Thymus (tissue), 11 donors: Measurements from ENCODE around the gene EPG5. TPM values are rescaled to one million over a fixed set of nuclear protein-coding genes. Genes with fewer than 3 reads are reported as not detected.

ENCODE experiments used
- DNase-seq, 9 donors: peaks; one replicate each; pipeline ENCODE4 v3.0.0-alpha.2; 2013; ENCODE audit warnings: low spot score in 9 of 9, low read depth in 6 of 9, missing footprints in 1 of 9
- H3K27ac ChIP-seq, 2 donors: one replicate each; pipeline ENCODE4 v1.5.1; 2013; ENCODE audit warnings: control low read depth in 1 of 2, low read depth in 1 of 2, low read length in 1 of 2, mild to moderate bottlenecking in 1 of 2, moderate library complexity in 1 of 2
- H3K27me3 ChIP-seq, 2 donors: one replicate each; pipeline ENCODE4 v1.5.1; 2013; ENCODE audit warnings: low read length in 1 of 2; ENCODE audit not compliant: control insufficient read depth in 2 of 2, insufficient read depth in 1 of 2
- H3K36me3 ChIP-seq, 2 donors: one replicate each; pipeline ENCODE4 v1.5.1; 2013; ENCODE audit warnings: low read length in 1 of 2, mild to moderate bottlenecking in 1 of 2, moderate library complexity in 1 of 2; ENCODE audit not compliant: control insufficient read depth in 2 of 2, insufficient read depth in 2 of 2
- H3K4me1 ChIP-seq, 2 donors: one replicate each; pipeline ENCODE4 v1.5.1; 2013; ENCODE audit warnings: low read length in 2 of 2; ENCODE audit not compliant: control insufficient read depth in 2 of 2, insufficient read depth in 2 of 2
- H3K4me3 ChIP-seq, 2 donors: one replicate each; pipeline ENCODE4 v1.5.1; 2013; ENCODE audit warnings: low read length in 2 of 2, control low read depth in 1 of 2, mild to moderate bottlenecking in 1 of 2
- H3K9me3 ChIP-seq, 2 donors: one replicate each; pipeline ENCODE4 v1.5.1; 2013; ENCODE audit warnings: low read length in 1 of 2, mild to moderate bottlenecking in 1 of 2; ENCODE audit not compliant: control insufficient read depth in 2 of 2, insufficient read depth in 1 of 2
- WGBS: extraction: QIAGEN DNeasy Blood & Tissue Kit; methylation state at CpG from one replicate; pipeline ENCODE4 v1.1.7; 2013; 5-methylcytosine and 5-hydroxymethylcytosine counted together
- polyA plus RNA-seq: library from polyadenylated mRNA; stranded (reverse); fragments of 200-250 nt; gene quantifications from one replicate; pipeline ENCODE4 v1.2.3, GENCODE V29; 2013
- total RNA-seq: library from RNA; stranded (reverse); fragments of 120-200 nt; gene quantifications from one replicate; pipeline ENCODE4 v1.2.4, GENCODE V29; 2013
- donor health status: healthy.

The EPG5 gene
- total and polyA plus RNA-seq, 2 donors: 10.7 to 14.9 TPM

GRCh38 chr18:45916302-45916701 lies 50.8 kb downstream of the EPG5 start:
- no peak overlapping the region for H3K27ac ChIP-seq
- H3K36me3 ChIP-seq: peaks cover 50 to 81% of the 10 kb centered on the region in 2 donors
- no peaks in the 10 kb centered on the region for H3K9me3 ChIP-seq
- WGBS: 98% methylated on average over 8 of the region's 8 CpGs
- no peaks in the 10 kb centered on the region for H3K4me1 ChIP-seq
- DNase-seq: peak in 1 of 9 donors; percentile 15
- no peaks in the 10 kb centered on the region for H3K27me3 ChIP-seq
- no peak overlapping the region for H3K4me3 ChIP-seq

- 97% methylated on average over 4 of the region's 4 CpGs for WGBS
Observed at GRCh38 chr18:45913276-45913675, 53.9 kb downstream of the EPG5 start.

GRCh38 chr18:45910405-45911023 lies 56.6 kb downstream of the EPG5 start:
- Histone ChIP-seq H3K27me3 (no peaks in the 10 kb centered on the region), H3K27ac (no peak overlapping the region), H3K4me1 (no peaks in the 10 kb centered on the region), H3K4me3 (no peak overlapping the region), H3K36me3 (peaks cover 53 to 77% of the 10 kb centered on the region in 2 donors), H3K9me3 (no peaks in the 10 kb centered on the region)
- peak; percentile 18 to 72 (median 41) for DNase-seq
- WGBS: 71% methylated on average over 4 of the region's 4 CpGs

More at GRCh38 chr18:45913276-45913675, 53.9 kb downstream of the EPG5 start:
- Histone ChIP-seq H3K9me3 (no peaks in the 10 kb centered on the region), H3K27ac (no peak overlapping the region), H3K36me3 (peaks cover 56 to 81% of the 10 kb centered on the region in 2 donors), H3K4me3 (no peak overlapping the region), H3K4me1 (no peaks in the 10 kb centered on the region), H3K27me3 (no peaks in the 10 kb centered on the region)
- DNase-seq: no peak

GRCh38 chr18:45901654-45902210 lies 65.4 kb downstream of the EPG5 start:
- H3K27ac ChIP-seq: no peak overlapping the region
- H3K4me3 ChIP-seq: no peak overlapping the region
- no peaks in the 10 kb centered on the region for H3K4me1 ChIP-seq
- H3K36me3 ChIP-seq: peaks cover 35 to 63% of the 10 kb centered on the region in 2 donors
- 100% methylated on average over 1 of the region's 1 CpG for WGBS
- H3K9me3 ChIP-seq: no peaks in the 10 kb centered on the region
- DNase-seq: no peak
- H3K27me3 ChIP-seq: no peaks in the 10 kb centered on the region

GRCh38 chr18:45900623-45901022 lies 66.5 kb downstream of the EPG5 start:
- H3K4me1 ChIP-seq: no peaks in the 10 kb centered on the region
- H3K27ac ChIP-seq: no peak overlapping the region
- H3K27me3 ChIP-seq: no peaks in the 10 kb centered on the region
- H3K36me3 ChIP-seq: peaks cover 31 to 58% of the 10 kb centered on the region in 2 donors
- no peak for DNase-seq
- WGBS: 96% methylated on average over 4 of the region's 4 CpGs
- no peaks in the 10 kb centered on the region for H3K9me3 ChIP-seq
- no peak overlapping the region for H3K4me3 ChIP-seq

- Histone ChIP-seq H3K9me3 (no peaks in the 10 kb centered on the region), H3K27me3 (no peaks in the 10 kb centered on the region), H3K4me3 (no peak overlapping the region), H3K36me3 (peaks cover 31 to 44% of the 10 kb centered on the region in 2 donors), H3K4me1 (no peaks in the 10 kb centered on the region), H3K27ac (no peak overlapping the region)
- DNase-seq: no peak
Observed at GRCh38 chr18:45896991-45897390, 70.1 kb downstream of the EPG5 start.

- Histone ChIP-seq H3K36me3 (peaks cover 32 to 43% of the 10 kb centered on the region in 2 donors), H3K27ac (no peak overlapping the region)
- 94% methylated on average over 7 of the region's 7 CpGs for WGBS
Observed at GRCh38 chr18:45896452-45896851, 70.7 kb downstream of the EPG5 start.

GRCh38 chr18:45895339-45895738 lies 71.8 kb downstream of the EPG5 start:
- H3K27ac ChIP-seq: no peak overlapping the region
- H3K36me3 ChIP-seq: peaks cover 30 to 40% of the 10 kb centered on the region in 2 donors
- WGBS: 97% methylated on average over 1 of the region's 1 CpG
- no peaks in the 10 kb centered on the region for H3K4me1 ChIP-seq
- H3K9me3 ChIP-seq: no peaks in the 10 kb centered on the region
- H3K27me3 ChIP-seq: no peaks in the 10 kb centered on the region
- no peak overlapping the region for H3K4me3 ChIP-seq
- DNase-seq: no peak

More at GRCh38 chr18:45896452-45896851, 70.7 kb downstream of the EPG5 start:
- no peak overlapping the region for H3K4me3 ChIP-seq
- no peak for DNase-seq
- no peaks in the 10 kb centered on the region for H3K9me3 ChIP-seq
- no peaks in the 10 kb centered on the region for H3K27me3 ChIP-seq
- H3K4me1 ChIP-seq: no peaks in the 10 kb centered on the region

- DNase-seq: no peak
- H3K9me3 ChIP-seq: no peaks in the 10 kb centered on the region
- no peaks in the 10 kb centered on the region for H3K4me1 ChIP-seq
- WGBS: 46% methylated on average over 3 of the region's 3 CpGs
- H3K36me3 ChIP-seq: peaks cover 33 to 40% of the 10 kb centered on the region in 2 donors
- no peak overlapping the region for H3K4me3 ChIP-seq
- H3K27ac ChIP-seq: no peak overlapping the region
- H3K27me3 ChIP-seq: no peaks in the 10 kb centered on the region
Observed at GRCh38 chr18:45894818-45895217, 72.3 kb downstream of the EPG5 start.
